K562 (cell line): ENCODE measurements around the gene ENSA. TPM values are rescaled to one million over a fixed set of nuclear protein-coding genes. Genes with fewer than 3 reads are reported as not detected.

Experiments
- ATF3 ChIP-seq, 2 experiments: fragments of 450-650 bp in 1 of 2; sonication (generic) in 1 of 2; formaldehyde crosslinking in 1 of 2; IDR thresholded peaks in 1 of 2; conservative IDR thresholded peaks in 1 of 2; 2 replicates each; pipeline versions ENCODE4 v1.6.1 to v1.8.1; 2016 to 2023; ENCODE audit warnings: mild to moderate bottlenecking in 2 of 2, moderate library complexity in 2 of 2, inconsistent platforms in 1 of 2, missing genetic modification reagents in 1 of 2
- CC2D1A ChIP-seq: fragments of 450-650 bp; IDR thresholded peaks from 2 replicates; pipeline ENCODE4 v1.6.1; 2017; ENCODE audit warnings: mild to moderate bottlenecking
- GATA2 ChIP-seq: sonication (generic); formaldehyde crosslinking; IDR thresholded peaks from 2 replicates; pipeline ENCODE4 v1.4.0; 2020; ENCODE audit warnings: mild to moderate bottlenecking, missing genetic modification reagents
- KLF10 ChIP-seq: fragments of 250-450 bp; sonication (Bioruptor Pico); IDR thresholded peaks from 2 replicates; pipeline ENCODE4 v1.6.1; 2021; ENCODE audit warnings: matching md5 sums
- LCOR ChIP-seq: sonication (generic); formaldehyde crosslinking; IDR thresholded peaks from 2 replicates; pipeline ENCODE4 v1.8.0; 2022; ENCODE audit warnings: mild to moderate bottlenecking, missing genetic modification reagents
- MCM5 ChIP-seq: fragments of 450-650 bp; IDR thresholded peaks from 2 replicates; pipeline ENCODE4 v1.6.1; 2016; ENCODE audit warnings: low read depth
- MCM7 ChIP-seq, 2 experiments: fragments of 450-650 bp; IDR thresholded peaks; 2 replicates each; pipeline ENCODE4 v1.6.1; 2016 to 2018
- ZHX1 ChIP-seq: fragments of 150-350 bp; conservative IDR thresholded peaks from 2 replicates; pipeline ENCODE4 v1.6.1; 2014; ENCODE audit warnings: low read length
- ZNF77 ChIP-seq: fragments of 250-450 bp; sonication (Bioruptor Pico); IDR thresholded peaks from 2 replicates; pipeline ENCODE4 v1.5.0; 2020
- polyA plus RNA-seq, 8 experiments: library from polyadenylated mRNA; depleted of rRNA in 4 of 8; stranded (reverse) in 5 of 8; unstranded in 3 of 8; fragments of >200 nt; fragmentation: Nextera tagmentation in 2 of 8; fragmentation: Illumina TruSeq in 1 of 8; extraction: Ambion mirVana in 2 of 8; extraction: Trizol in 1 of 8; gene quantifications; 2 replicates each; pipeline versions ENCODE4 v1.2.1 to v1.2.3, GENCODE V29; 2011 to 2014; ENCODE audit warnings: inconsistent platforms in 1 of 8, missing spikeins in 1 of 8
- total RNA-seq, 7 experiments: library from RNA; depleted of rRNA in 6 of 7; stranded (reverse); fragments of >200 nt in 6 of 7; fragmentation: Illumina TruSeq in 2 of 7; extraction: Trizol in 2 of 7; gene quantifications; 2 replicates each; pipeline versions ENCODE4 v1.2.1 to v1.2.3, GENCODE V29; 2011 to 2021; ENCODE audit warnings: low replicate concordance in 1 of 7
- TF ChIP-seq, protein P1 (sequence below): fragments of 250-450 bp; sonication (Bioruptor Pico); IDR thresholded peaks from 2 replicates; pipeline ENCODE4 v1.4.0; 2020; ENCODE audit warnings: mild to moderate bottlenecking, moderate library complexity, borderline replicate concordance
- TF ChIP-seq, protein P2 (sequence below), 2 experiments: fragments of 450-650 bp in 1 of 2; sonication (generic) in 1 of 2; formaldehyde crosslinking; conservative IDR thresholded peaks; 2 replicates each; pipeline versions ENCODE4 v1.4.0 to v1.8.1; 2020 to 2022; ENCODE audit warnings: mild to moderate bottlenecking in 1 of 2, missing genetic modification reagents in 1 of 2
- TF ChIP-seq, protein P3 (sequence below), 2 experiments: fragments of 450-650 bp; IDR thresholded peaks; 2 replicates each; pipeline ENCODE4 v1.6.1; 2018; ENCODE audit warnings: mild to moderate bottlenecking in 2 of 2, low read depth in 1 of 2; ENCODE audit not compliant: partially characterized antibody in 2 of 2
- TF ChIP-seq, protein P4 (sequence below), 2 experiments: fragments of 250-450 bp in 1 of 2; fragments of 450-650 bp in 1 of 2; sonication (Bioruptor Pico) in 1 of 2; IDR thresholded peaks; 2 replicates each; pipeline versions ENCODE4 v1.6.1 to v1.8.0; 2016 to 2021; ENCODE audit warnings: mild to moderate bottlenecking in 2 of 2, moderate library complexity in 2 of 2, missing compliant biosample characterization in 1 of 2, missing genetic modification characterization in 1 of 2

The ENSA gene
- total and polyA plus RNA-seq, 9 of the 15 experiments (the other 6 are each of a cell fraction or from before 2014, with no cell fraction given), result 68.1 to 605 (median 188) TPM

GRCh38 chr1:150579110-150579944, 50.1 kb downstream of the ENSA start, which contains the start of gene MCL1 (continued):
- TF ChIP-seq, protein P1, sequence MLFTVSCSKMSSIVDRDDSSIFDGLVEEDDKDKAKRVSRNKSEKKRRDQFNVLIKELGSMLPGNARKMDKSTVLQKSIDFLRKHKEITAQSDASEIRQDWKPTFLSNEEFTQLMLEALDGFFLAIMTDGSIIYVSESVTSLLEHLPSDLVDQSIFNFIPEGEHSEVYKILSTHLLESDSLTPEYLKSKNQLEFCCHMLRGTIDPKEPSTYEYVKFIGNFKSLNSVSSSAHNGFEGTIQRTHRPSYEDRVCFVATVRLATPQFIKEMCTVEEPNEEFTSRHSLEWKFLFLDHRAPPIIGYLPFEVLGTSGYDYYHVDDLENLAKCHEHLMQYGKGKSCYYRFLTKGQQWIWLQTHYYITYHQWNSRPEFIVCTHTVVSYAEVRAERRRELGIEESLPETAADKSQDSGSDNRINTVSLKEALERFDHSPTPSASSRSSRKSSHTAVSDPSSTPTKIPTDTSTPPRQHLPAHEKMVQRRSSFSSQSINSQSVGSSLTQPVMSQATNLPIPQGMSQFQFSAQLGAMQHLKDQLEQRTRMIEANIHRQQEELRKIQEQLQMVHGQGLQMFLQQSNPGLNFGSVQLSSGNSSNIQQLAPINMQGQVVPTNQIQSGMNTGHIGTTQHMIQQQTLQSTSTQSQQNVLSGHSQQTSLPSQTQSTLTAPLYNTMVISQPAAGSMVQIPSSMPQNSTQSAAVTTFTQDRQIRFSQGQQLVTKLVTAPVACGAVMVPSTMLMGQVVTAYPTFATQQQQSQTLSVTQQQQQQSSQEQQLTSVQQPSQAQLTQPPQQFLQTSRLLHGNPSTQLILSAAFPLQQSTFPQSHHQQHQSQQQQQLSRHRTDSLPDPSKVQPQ (CRISPR knock-in tag), result no peak
- TF ChIP-seq ZNF77 (CRISPR knock-in tag), result no peak
- TF ChIP-seq, protein P2, sequence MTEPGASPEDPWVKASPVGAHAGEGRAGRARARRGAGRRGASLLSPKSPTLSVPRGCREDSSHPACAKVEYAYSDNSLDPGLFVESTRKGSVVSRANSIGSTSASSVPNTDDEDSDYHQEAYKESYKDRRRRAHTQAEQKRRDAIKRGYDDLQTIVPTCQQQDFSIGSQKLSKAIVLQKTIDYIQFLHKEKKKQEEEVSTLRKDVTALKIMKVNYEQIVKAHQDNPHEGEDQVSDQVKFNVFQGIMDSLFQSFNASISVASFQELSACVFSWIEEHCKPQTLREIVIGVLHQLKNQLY (CRISPR knock-in tag; conservative IDR thresholded peaks at IDR 0.05), result no peak
- TF ChIP-seq, protein P3, sequence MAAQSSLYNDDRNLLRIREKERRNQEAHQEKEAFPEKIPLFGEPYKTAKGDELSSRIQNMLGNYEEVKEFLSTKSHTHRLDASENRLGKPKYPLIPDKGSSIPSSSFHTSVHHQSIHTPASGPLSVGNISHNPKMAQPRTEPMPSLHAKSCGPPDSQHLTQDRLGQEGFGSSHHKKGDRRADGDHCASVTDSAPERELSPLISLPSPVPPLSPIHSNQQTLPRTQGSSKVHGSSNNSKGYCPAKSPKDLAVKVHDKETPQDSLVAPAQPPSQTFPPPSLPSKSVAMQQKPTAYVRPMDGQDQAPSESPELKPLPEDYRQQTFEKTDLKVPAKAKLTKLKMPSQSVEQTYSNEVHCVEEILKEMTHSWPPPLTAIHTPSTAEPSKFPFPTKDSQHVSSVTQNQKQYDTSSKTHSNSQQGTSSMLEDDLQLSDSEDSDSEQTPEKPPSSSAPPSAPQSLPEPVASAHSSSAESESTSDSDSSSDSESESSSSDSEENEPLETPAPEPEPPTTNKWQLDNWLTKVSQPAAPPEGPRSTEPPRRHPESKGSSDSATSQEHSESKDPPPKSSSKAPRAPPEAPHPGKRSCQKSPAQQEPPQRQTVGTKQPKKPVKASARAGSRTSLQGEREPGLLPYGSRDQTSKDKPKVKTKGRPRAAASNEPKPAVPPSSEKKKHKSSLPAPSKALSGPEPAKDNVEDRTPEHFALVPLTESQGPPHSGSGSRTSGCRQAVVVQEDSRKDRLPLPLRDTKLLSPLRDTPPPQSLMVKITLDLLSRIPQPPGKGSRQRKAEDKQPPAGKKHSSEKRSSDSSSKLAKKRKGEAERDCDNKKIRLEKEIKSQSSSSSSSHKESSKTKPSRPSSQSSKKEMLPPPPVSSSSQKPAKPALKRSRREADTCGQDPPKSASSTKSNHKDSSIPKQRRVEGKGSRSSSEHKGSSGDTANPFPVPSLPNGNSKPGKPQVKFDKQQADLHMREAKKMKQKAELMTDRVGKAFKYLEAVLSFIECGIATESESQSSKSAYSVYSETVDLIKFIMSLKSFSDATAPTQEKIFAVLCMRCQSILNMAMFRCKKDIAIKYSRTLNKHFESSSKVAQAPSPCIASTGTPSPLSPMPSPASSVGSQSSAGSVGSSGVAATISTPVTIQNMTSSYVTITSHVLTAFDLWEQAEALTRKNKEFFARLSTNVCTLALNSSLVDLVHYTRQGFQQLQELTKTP (IDR thresholded peaks at IDR 0.05; ENCODE audit: low read depth in 1 of 2, partially characterized antibody in 2 of 2), result peak in 1 of 2 experiments; percentile 75
- TF ChIP-seq MCM5, result no peak
- TF ChIP-seq ATF3 (IDR thresholded peaks at IDR 0.05), result no peak
- peak; percentile 24; the same call in 1 of the 2 replicates for TF ChIP-seq ATF3 (CRISPR knock-in tag; conservative IDR thresholded peaks at IDR 0.05)
- TF ChIP-seq LCOR, result peak; percentile 84; the same call in 1 of the 2 replicates
- no peak for TF ChIP-seq MCM7 (IDR thresholded peaks at IDR 0.05)
- TF ChIP-seq ZHX1, result no peak
- TF ChIP-seq, protein P4, sequence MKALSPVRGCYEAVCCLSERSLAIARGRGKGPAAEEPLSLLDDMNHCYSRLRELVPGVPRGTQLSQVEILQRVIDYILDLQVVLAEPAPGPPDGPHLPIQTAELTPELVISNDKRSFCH (CRISPR knock-in tag; IDR thresholded peaks at IDR 0.05), result no peak
- TF ChIP-seq, protein P4 (tag; IDR thresholded peaks at IDR 0.05), result no peak
- TF ChIP-seq CC2D1A, result no peak
- no peak for TF ChIP-seq GATA2 (CRISPR knock-in tag)
- TF ChIP-seq KLF10 (CRISPR knock-in tag), result no peak
